ENCODE data around the gene RACK1. TPM values are rescaled to one million over a fixed set of nuclear protein-coding genes. Genes with fewer than 3 reads are reported as not detected.

The RACK1 gene
- total RNA-seq, 1 experiment from 2014 or later, result 4,541 TPM

DNA sequence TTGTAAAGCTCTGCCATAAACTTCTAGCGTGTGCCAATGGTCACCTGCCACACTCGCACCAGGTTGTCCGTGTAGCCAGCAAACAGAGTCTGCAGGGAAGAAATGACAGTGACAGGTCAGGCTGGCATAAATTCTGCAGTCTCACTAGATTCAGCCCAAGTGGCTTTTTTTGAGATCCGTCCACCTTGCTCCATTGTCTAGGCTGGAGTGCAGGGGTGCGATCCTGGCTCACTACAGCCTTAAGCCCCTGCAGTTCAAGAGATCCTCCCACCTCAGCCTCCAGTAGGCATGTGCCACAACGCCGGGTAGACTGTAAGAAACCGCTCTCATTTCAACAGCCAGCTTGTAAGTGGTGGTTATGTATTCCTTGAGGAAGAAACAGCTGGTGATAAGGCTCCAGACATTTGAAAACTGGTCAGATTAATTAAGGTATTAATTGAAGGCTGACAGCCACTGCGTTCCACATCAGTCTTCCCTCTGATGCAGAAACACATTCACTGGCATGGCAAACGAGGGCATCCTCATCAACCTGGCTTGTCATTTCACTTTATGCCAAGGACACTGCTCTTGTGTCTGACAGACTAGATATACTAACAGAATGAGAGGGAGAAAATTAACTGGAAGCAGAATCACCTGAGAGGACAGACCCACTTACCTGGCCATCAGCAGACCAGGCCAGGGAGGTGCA lies 6.6 kb downstream of the RACK1 start:
- in situ Hi-C loops (cut with HindIII; ENCODE audit: low pct_unique_long_range_greater_than_20kb, low sequenced_read_pairs), result no loop called here
- no peak for DNase-seq (ENCODE audit: low read depth)

DNA sequence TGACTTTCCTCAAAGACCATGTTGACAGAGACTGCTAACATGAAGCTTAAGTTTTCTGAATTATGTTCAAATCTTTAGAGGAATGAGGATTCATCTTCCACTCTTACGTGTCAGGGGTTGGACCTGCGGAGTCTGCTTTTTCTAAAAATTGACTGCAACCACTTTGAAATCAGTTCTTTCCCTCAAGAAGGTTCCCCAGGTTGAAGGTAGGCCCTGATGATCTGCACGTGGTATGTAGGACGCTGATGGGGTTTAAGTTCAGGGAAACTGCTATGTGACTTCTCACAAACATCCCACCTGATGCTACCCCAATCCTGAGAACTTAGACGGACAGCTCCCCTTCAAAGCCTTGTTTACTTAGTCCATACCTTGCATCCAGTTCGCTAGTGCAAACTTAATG lies 7.2 kb downstream of the RACK1 start:
- DNase-seq (ENCODE audit: low read depth), result no peak
- in situ Hi-C loops (cut with HindIII; ENCODE audit: low pct_unique_long_range_greater_than_20kb, low sequenced_read_pairs), result no loop called here

DNA sequence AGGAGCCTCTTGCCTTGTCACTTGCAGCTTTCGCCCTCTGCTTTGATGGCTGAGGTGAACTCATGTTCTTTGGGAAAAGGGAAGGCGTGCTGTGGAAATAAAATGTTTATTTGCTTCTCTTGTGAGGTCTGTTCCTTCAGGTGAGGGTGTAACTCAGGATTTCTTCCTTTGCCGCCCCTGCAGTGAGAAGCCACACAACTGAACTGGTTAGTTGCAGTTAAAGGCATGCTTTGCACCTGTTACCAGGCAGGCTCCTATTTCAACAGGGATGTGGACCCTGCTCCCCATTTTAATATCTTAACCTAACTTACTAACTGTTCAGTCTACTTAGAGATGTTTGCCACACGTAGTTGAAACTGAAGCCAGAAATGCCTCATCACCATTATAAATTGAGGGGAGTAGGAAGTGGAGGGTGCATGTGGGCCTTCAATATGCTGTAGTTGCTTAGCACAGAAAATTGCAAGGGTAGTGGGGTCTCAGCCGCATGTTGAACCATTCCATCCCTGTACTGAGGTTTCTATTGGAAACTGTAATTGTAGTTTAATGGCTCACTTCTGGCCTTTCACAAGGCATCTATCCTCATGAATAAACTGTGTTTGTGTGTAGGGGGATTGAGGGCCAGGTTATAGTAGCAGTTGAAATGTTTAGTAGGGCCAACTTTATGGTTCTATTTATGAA lies 7.9 kb downstream of the RACK1 start:
- DNase-seq (ENCODE audit: low read depth), result no peak
- in situ Hi-C loops (cut with HindIII; ENCODE audit: low pct_unique_long_range_greater_than_20kb, low sequenced_read_pairs), result no loop called here

DNA sequence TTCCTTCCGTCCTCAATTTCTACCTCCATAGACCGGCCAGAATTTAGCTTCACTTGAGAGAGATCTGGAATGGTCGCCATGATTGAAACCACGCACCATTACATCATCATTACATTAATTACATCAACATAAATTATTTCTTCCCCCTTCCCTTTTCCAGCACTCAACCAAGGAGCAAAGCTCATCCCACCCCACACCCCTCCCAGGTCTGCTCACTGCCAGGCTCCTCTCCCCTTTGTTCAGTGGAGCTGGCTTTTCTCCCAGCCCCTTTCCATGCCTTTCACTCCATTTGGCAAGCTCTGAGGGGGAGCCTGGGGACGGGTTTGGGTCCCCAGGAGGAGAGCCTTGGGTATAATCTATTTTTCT lies 8.4 kb downstream of the RACK1 start:
- in situ Hi-C loops (cut with HindIII; ENCODE audit: low pct_unique_long_range_greater_than_20kb, low sequenced_read_pairs), result no loop called here
- no peak for DNase-seq (ENCODE audit: low read depth)

DNA sequence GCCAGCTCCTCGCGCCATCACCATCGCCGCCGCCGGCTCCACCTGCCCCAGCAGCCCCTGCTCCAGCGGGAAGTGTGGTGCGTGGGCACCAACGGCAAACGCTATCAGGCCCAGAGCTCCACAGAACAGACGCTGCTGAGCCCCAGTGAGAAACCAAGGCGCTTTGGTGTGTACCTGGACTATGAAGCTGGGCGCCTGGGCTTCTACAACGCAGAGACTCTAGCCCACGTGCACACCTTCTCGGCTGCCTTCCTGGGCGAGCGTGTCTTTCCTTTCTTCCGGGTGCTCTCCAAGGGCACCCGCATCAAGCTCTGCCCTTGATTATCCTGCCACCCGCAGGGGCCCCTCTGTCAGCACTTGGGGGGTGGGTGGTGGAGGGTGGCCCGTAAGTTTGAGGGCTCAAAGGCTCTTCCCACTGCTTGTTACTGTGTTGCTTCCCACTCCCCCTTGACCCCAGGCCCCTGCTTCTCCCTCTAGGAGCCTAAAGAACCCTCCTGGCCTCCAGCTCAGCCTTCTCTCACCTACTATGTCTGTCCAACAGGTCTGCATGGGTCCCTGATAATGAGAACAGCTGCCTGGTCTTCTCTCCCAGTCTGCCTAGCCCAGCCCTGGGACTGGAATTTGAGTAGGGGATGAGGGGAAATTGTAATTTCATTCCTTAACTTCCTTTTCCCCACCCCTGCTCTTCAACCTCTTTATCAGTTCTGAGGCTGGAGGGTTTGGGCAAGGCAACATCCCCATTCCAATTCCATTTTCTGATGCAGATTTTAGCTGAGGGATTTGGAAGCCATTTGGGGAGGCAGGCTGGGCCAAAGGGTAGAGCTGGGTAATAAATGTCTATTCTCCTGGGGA lies 9.0 kb downstream of the RACK1 start:
- in situ Hi-C loops (cut with HindIII; ENCODE audit: low pct_unique_long_range_greater_than_20kb, low sequenced_read_pairs), result no loop called here
- no peak for DNase-seq (ENCODE audit: low read depth)

DNA sequence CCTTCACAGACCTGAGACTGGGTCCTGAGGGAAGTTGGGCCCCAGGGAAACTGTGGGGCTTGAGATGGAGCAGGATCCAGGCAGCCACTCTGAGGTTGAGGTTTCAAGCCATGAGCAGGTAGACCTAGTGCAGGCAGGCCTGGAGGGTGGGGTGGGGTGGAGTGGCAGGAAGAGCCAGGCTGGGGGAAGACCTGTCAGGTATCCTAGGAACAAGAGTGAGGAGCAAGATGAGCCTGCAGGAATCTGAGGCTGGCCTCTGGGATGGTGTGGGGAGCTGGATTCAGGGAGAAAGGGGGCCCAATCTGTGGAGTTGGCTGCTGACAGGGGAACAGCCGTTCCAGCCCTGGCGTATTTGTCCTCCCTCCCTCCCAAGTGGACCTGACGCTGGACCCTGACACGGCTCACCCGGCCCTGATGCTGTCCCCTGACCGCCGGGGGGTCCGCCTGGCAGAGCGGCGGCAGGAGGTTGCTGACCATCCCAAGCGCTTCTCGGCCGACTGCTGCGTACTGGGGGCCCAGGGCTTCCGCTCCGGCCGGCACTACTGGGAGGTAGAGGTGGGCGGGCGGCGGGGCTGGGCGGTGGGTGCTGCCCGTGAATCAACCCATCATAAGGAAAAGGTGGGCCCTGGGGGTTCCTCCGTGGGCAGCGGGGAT lies 9.8 kb downstream of the RACK1 start:
- in situ Hi-C loops (cut with HindIII; ENCODE audit: low pct_unique_long_range_greater_than_20kb, low sequenced_read_pairs), result no loop called here
- DNase-seq (ENCODE audit: low read depth), result no peak

DNA sequence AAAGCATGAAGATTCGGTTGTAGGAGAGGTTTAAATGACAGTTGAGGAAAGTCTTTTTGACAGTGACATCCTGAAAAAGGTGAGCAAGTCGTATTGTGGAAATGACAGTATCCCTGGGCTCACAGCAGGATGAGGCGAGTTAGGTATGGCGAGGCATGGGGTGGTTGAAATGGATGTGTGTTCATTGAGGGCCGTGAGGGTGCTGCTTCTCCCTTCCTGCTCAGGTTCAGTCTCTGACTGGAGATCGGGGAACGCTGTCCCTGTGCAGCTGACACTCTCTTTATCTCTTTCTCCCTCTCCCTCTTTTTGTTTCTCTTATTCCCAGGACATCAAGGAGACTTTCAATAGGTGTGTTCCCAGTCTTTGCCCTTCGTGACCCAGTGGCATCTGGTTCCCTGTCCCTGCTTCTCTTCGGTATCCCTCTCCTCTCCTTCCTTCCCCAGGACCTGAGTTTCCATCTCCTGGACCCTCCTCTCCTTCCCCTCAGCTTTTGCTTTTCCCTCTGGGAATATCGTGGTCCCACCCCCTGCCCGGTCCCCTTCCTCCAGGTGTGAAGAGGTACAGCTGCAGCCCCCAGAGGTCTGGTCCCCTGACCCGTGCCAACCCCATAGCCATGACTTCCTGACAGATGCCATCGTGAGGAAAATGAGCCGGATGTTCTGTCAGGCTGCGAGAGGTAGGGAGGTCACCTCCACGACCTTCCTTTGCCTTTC lies 10.5 kb downstream of the RACK1 start:
- in situ Hi-C loops (cut with HindIII; ENCODE audit: low pct_unique_long_range_greater_than_20kb, low sequenced_read_pairs), result no loop called here
- no peak for DNase-seq (ENCODE audit: low read depth)

DNA sequence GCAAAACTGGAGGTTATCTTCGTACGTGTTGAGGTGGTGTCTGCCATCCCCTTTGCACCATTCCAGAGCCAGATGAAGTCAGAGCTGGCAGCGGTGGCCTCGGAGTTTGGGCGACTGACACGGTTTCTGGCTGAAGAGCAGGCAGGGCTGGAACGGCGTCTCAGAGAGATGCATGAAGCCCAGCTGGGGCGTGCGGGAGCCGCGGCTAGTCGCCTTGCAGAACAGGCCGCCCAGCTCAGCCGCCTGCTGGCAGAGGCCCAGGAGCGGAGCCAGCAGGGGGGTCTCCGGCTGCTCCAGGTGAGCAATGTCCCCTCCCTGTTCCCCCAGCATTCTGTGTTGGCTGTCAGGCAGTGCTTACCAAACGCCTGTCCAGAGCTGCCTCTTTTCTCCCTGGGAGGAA lies 11.1 kb downstream of the RACK1 start:
- in situ Hi-C loops (cut with HindIII; ENCODE audit: low pct_unique_long_range_greater_than_20kb, low sequenced_read_pairs), result no loop called here
- no peak for DNase-seq (ENCODE audit: low read depth)

DNA sequence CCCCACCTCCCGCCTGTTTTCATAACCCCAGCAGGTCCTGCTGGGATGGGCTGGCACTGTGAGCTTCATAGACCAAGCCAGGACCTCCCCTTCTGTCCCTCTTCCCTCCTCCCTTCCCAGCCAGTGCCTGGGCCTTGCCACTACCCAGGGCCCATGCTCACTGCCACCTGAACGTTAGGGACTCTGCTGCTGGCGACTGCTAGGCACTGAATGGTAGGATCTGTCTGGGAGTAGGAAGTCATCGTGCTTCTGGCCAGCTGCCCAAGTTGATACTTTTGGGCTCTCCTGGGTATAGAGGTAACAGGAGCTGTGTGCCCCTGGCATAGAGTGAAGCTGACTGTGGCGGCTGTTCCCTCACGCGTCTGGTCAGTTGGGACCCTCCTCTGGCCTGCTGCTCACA lies 12.3 kb downstream of the RACK1 start:
- in situ Hi-C loops (cut with HindIII; ENCODE audit: low pct_unique_long_range_greater_than_20kb, low sequenced_read_pairs), result no loop called here
- no peak for DNase-seq (ENCODE audit: low read depth)

DNA sequence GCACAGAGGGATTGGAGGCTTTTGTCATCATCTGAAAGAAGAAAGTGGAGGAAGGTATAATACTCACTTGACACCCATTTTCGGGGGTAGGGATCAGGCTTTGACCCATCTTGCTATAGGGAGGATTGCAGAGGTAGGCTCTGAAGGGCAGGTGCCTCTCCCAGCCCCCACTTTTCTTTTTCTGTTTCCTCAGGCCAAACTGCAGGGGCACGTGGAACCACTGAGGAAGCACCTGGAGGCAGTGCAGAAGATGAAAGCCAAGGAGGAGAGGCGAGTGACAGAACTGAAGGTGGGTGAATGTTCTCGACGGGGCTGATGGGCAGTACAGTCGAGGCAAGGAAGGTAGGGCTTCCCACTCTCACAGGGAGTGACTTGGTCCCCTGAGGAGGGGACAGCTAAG lies 13.2 kb downstream of the RACK1 start:
- in situ Hi-C loops (cut with HindIII; ENCODE audit: low pct_unique_long_range_greater_than_20kb, low sequenced_read_pairs), result no loop called here
- no peak for DNase-seq (ENCODE audit: low read depth)

DNA sequence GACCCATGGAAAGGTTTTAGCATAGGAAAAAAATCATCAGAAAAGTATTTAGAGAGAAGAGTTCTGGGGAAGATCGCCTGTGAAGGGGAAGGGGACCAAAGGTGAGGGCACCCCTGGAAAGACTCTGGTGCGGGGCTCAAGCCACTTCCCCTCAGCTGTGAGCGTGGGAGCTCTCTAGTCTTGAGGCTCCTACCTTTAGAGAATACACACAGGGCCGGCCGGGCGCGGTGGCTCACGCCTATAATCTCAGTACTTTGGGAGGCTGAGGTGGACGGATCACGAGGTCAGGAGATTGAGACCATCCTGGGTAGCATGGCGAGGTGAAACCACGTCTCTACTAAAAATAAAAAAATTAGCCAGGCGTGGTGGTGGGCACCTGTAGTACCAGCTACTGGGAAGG lies 13.7 kb downstream of the RACK1 start:
- in situ Hi-C loops (cut with HindIII; ENCODE audit: low pct_unique_long_range_greater_than_20kb, low sequenced_read_pairs), result no loop called here
- no peak for DNase-seq (ENCODE audit: low read depth)

DNA sequence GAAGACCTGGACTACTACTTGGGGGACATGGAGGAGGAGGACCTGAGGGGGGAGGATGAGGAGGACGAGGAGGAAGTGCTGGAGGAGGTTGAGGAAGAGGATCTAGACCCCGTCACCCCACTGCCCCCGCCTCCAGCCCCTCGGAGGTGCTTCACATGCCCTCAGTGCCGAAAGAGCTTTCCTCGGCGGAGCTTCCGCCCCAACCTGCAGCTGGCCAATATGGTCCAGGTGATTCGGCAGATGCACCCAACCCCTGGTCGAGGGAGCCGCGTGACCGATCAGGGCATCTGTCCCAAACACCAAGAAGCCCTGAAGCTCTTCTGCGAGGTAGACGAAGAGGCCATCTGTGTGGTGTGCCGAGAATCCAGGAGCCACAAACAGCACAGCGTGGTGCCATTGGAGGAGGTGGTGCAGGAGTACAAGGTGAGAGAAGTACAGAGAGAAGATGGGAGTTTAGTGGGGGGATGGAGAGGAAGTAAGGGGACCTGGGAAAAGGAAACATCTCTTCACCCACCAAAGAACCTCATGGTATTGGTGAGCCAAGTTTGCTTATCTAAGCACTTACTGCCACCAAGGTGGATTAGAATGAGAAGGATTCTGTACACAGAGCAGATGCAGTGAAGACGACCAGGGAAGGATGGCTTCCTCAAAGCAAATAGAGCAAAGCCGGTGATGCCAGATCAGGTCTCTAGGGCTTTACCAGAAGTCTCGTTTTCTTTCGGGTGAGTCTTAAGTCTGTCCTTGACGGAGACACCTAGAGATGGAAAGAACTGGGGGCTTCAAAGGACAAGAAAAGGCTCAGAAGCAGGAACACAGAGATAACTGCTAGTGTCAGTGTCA lies 19.1 kb downstream of the RACK1 start:
- DNase-seq (ENCODE audit: low read depth), result no peak
- in situ Hi-C loops (cut with HindIII; ENCODE audit: low pct_unique_long_range_greater_than_20kb, low sequenced_read_pairs), result no loop called here

DNA sequence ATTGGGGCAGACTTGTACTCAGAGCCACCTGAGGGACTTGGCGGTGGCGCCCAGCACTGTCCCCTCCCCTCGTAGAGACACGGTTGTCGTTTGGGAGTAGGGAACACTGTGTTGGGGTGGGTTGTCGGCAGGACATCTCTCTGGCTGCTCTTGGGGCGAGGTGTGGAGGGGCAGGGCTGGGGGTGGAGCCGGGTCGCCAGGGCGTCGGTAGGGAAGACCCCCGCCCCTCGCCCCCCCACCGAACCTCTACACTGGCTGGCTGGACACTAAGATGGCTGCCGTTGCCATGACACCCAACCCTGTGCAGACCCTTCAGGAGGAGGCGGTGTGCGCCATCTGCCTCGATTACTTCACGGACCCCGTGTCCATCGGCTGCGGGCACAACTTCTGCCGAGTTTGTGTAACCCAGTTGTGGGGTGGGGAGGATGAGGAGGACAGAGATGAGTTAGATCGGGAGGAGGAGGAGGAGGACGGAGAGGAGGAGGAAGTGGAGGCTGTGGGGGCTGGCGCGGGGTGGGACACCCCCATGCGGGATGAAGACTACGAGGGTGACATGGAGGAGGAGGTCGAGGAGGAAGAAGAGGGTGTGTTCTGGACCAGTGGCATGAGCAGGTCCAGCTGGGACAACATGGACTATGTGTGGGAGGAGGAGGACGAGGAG lies 19.8 kb downstream of the RACK1 start:
- in situ Hi-C loops (cut with HindIII; ENCODE audit: low pct_unique_long_range_greater_than_20kb, low sequenced_read_pairs), result no loop called here
- peak; percentile 65 for DNase-seq (ENCODE audit: low read depth)

DNA sequence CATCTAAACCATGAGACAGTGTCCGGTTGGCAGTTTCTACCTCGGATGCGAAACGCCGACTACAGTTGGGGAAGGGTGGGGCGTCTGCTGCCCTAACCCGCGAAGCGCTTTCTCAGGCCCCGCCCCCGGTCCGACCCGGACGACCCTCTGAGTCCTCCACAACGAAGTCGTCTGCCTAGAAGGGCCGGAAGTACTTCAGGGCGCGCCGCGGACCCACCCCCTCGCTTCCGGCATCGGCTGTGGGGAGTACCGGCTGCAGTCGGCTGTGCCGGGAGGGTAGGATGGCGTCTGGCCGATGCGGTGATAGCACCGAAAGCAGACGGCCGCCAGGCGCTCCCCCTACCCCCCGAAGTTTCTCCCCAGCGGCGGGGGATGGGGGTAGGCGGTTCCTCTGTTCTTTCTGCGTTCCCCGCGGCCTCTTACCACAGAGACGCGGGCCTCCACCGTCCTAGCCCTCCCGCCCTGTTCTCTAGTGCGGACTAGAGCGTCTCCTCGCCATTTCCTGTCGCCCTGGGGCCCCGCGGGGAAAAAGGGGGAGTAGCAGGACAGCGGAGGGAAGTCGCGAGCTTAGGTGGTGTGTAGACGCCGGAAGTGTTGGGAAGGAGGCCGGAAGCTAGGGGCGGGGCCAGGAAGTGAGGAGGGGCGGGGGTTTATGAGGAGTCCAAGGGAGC lies 20.5 kb downstream of the RACK1 start, which contains the start of gene TRIM41:
Gene TRIM41, plus strand, starts transcription at position 224 of the 671 bp plus-strand sequence. CDS start 719 bp downstream, outside the sequence.
- peak; percentile 99 for DNase-seq (ENCODE audit: low read depth)
- in situ Hi-C loops (cut with HindIII; ENCODE audit: low pct_unique_long_range_greater_than_20kb, low sequenced_read_pairs), result no loop called here

DNA sequence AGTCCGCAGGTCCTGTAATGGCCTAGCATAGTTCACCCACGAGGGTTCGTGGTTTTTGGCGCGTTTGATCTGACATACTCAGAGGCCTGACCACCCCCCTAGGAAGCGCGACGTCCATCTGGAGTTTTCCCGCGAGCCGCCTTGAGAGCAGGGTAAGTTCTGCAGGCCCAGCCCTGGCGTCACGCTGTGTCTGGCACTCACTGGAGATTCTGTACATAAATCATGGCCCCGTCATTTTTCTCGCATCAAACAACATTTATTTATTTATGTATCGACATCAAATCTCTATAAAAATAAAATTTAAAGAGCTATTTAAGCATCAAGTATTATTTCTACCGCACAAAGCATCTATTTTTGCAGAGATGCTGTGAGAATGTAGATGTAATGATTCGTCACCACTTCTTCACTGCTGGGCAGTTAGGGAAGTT lies 21.1 kb downstream of the RACK1 start:
- DNase-seq (ENCODE audit: low read depth), result no peak
- in situ Hi-C loops (cut with HindIII; ENCODE audit: low pct_unique_long_range_greater_than_20kb, low sequenced_read_pairs), result no loop called here
